GM21423 (cell line): Measurements from ENCODE around the gene CDKN1B.

ENCODE experiments used
- ATAC-seq: cut with Tn5 transposase; IDR thresholded peaks from one replicate; pipeline ENCODE4 v1.9.1; 2021; ENCODE audit warnings: mild to moderate bottlenecking, moderate library complexity; ENCODE audit not compliant: unreplicated experiment

Gene CDKN1B

DNA sequence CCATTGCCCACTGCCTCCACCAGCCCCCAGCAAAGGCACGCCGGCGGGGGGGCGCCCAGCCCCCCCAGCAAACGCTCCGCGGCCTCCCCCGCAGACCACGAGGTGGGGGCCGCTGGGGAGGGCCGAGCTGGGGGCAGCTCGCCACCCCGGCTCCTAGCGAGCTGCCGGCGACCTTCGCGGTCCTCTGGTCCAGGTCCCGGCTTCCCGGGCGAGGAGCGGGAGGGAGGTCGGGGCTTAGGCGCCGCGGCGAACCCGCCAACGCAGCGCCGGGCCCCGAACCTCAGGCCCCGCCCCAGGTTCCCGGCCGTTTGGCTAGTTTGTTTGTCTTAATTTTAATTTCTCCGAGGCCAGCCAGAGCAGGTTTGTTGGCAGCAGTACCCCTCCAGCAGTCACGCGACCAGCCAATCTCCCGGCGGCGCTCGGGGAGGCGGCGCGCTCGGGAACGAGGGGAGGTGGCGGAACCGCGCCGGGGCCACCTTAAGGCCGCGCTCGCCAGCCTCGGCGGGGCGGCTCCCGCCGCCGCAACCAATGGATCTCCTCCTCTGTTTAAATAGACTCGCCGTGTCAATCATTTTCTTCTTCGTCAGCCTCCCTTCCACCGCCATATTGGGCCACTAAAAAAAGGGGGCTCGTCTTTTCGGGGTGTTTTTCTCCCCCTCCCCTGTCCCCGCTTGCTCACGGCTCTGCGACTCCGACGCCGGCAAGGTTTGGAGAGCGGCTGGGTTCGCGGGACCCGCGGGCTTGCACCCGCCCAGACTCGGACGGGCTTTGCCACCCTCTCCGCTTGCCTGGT lies at the start of gene CDKN1B:
Gene CDKN1B (plus strand): TSS at position 576 of the 793 bp plus-strand sequence. CDS start 472 bp downstream, outside the sequence.
- ATAC-seq, result peak; percentile 43

DNA sequence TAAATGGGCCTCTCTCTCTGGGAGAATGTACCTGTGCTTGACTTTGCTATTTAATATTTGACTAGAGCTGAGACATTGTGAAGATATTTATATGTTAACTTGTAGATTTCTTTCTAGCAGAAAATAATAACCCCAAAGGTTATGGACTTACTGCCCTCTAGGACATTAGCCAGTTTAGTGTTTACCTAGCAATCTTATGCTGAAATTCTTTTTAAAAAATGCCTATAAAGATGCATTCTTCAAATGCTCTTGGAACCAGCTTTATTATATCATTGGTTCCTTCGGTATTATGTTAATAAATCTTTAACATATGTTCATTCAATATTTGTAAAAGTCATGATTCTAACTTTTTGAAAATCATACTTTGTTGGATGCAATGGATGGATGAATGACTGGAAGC lies 49.2 kb upstream of the CDKN1B start:
- no peak for ATAC-seq

- ATAC-seq, result no peak
Measured at GRCh38 chr12:12669020-12669419, 48.1 kb upstream of the CDKN1B start.

- ATAC-seq, result no peak
Measured at GRCh38 chr12:12671850-12672660, 45.1 kb upstream of the CDKN1B start.

GRCh38 chr12:12673296-12673695 lies 43.9 kb upstream of the CDKN1B start:
- ATAC-seq, result peak; percentile 63

GRCh38 chr12:12676605-12677004 lies 40.6 kb upstream of the CDKN1B start:
- no peak for ATAC-seq

GRCh38 chr12:12681061-12681765 lies 36.0 kb upstream of the CDKN1B start:
- ATAC-seq, result no peak

DNA sequence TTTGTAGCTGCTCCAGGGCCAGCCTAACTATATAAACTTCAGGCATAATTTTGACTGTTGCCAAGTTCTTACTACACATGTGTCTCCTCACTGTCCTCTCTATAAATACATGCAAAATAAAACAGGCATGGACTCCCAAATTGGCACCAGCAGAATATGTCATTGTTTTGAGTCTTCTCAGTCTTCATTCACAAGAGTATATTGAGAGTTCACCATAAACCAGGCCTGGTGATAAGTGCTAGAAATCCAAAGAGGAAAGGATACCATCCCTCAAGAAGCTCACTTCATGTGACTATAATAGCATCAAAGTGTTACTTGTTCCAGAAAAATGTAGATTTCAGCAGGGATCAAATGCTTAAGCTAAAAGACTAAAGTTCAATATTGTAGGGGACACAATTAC lies 34.9 kb upstream of the CDKN1B start:
- no peak for ATAC-seq

DNA sequence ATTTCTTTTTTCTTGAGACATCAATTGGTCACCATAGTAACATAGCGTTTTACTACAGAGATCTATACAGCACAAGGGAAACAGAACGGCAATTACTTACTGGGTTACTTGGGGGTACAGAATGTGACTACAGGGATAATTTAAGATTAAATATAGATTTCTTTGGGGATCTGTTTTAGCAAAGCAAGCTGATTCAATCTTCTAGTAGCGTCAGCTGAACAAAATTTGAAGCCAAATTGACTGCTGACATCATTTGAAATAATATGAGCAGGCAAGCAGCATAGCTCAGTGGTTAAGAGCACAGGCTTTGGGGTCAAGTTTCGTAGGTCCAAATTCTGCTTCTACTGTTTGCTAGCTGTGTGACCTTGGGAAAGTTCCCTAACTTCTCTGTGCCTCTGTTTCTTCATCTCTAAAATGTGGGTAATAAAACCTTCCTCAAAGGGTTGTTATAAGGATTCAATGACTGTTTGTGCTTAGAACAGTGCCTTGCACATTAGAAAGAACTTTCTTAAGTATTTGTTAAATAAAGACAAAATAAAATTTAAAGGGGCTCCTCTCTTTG lies 34.0 kb upstream of the CDKN1B start:
- no peak for ATAC-seq

GRCh38 chr12:12683725-12684124 lies 33.4 kb upstream of the CDKN1B start:
- ATAC-seq, result no peak

DNA sequence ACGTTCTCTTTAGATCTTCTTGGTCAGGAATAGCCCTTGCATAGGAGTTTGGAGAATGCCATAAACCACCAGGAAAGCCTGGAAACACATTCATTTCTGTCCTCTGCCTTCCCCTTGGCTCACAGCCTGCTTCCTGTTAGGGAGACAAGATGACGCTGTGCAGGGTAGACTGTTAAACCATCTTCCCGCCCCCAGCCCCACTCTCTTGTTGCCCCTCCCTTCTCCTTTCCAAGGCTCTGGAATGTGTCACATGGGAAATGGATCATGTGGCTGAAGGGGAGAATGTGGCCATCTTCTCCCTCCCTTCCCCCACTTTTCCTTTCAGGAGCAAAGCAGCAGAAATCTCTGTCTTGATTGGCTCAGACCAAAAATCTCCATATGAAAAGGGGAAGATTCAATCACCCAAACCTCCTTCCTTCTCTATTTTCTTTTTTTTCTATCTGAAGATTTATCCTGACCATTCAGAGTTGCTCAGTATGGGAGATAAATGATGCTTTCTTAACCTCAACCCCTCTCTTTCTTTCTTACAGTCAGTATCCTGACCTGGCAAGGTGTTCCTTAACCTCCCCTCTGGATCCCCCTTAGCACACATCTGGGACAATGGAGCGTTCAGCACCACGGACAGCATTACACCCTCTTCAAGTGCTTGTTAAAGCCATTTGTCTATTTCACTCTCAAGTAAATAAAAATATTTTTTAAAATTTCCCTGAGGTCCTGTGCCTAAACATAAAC lies 32.6 kb upstream of the CDKN1B start:
- no peak for ATAC-seq

- ATAC-seq, result no peak
Measured at GRCh38 chr12:12685305-12685704, 31.9 kb upstream of the CDKN1B start.

DNA sequence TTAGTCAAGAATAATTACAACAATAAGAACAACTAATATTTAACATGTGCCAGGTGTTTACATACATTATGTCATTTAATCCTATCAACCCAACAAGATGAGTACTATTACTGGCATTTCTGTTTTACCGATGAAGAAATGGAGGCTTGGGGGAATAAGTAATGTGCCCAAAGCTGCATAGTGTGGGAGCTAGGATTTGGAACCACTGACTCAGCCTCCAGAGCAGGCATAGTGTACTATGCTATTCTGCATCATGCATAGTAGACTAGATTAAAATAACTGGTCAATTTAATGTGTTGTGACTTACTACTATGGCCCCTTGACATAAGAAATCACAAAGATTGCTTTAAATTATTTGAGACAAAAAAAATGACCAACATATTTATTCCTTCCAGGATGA lies 30.7 kb upstream of the CDKN1B start:
- no peak for ATAC-seq

DNA sequence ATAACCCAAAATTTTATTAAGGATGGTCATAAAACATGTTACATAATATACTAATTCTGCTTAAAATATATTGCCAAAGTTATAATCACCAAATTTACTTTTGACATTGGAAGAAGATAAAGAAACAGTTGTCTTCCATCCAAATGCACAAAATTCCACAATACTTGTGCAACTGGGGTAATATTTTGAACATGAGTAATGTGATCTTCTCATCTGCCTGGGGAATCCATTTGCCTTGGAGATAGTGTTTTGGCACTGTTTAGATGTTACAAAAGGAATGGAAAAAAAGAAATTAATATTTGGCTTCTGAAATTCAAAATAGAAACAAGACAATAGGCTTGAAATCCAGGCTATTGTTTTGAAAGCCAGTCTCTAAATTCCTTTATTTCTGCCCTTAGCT lies 30.2 kb upstream of the CDKN1B start:
- ATAC-seq, result no peak

DNA sequence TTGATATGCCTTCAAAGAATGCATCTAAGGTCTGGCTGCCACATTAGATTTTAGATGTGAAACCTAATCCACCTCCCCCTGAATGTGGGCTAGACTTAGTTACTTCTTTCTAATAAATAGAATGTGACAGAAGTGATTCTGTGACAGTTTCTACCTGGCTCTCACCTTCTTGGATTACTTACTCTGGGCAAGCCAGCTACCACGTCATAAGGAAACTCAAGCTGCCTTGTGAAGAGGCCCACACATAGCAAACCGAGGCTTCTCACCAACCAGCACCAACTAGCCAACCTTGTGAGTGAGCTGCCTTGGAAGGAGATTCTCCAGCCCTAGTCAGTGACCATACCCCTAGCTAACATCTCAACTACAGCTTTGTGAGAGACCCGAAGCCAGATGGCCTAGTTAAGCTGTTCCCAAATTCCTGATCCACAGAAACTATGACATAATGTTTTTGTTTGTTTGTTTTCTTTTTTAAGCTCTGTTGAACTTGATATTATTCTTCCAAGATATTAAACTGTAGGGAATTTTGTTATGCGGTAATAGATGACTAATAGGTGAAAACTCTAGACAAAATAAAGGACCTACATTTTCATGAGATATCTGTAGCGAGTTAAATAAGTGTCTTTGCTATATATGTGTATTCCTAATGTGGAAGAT lies 27.4 kb upstream of the CDKN1B start:
- no peak for ATAC-seq

- no peak for ATAC-seq
Measured at GRCh38 chr12:12691549-12691948, 25.6 kb upstream of the CDKN1B start.

DNA sequence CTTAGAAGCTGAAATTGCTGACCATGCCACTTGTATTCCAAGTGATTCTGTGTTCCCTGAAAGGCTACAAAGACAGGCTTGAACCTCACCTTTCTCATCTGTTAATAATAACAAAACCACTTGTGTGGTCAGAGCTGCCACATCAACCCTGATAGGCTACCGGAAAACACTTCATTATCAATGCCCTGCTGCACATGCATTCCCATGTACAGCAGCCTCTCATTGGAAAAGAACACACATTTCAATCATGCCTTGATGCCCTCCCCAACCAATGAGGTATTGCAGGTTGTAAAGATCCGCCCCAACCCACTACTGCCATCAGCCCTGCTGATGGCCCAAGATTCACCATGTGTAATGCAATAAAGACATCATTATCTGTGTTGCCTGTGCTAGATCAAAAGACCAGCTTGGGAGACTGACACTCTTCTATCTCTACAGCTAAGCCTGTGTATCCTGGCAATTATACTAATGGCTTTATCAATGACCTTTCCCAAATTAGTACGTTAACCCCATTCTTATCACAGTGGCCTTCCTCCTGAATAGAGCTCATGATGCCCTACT lies 24.0 kb upstream of the CDKN1B start:
- ATAC-seq, result no peak

DNA sequence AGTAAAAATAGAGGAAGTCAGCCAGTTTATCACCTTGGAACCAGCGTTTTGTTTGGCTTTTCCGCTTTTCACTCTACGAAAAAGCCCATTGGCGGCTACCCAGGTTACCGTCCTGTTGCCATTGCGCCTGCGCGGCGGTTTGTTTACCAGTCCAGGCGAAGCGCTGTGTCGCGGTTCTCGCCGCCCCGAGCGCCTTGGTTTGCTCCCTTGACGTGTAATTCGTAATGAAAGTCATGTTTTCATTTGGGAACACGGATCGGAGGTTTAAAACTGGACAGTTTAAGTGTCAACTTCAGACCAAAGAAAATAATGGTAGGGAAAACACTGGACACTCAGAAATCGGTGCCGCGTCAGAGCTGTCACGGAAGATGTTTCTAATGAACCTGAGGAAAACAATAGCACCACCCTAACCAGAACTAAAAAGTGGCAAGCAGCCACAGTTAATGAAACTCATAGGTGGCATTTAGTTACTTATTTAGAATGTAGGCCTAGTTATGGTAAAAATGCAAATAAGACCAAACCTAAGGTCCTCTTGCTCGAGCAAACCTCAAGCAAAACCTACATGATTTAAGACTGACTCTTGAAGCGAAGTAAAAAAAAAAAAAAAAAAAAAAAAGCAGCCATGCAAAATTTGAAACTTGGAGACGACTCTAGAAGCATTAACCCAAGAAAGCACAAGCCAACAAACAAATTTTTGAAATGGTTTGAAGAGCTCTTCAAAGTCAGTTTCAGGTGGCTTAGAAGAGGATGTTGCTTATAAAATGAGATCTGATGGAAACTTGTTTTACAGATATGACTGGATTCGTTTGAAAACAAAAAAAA lies 20.4 kb upstream of the CDKN1B start:
- ATAC-seq, result peak; percentile 72

- no peak for ATAC-seq
Measured at GRCh38 chr12:12699345-12699744, 17.8 kb upstream of the CDKN1B start.
